Stimulated activated CD8-positive, alpha-beta memory T cell treated with anti-CD3 and anti-CD28 coated beads, Interleukin-4, amount 100 ng/mL, for 1 hour (primary cell): Measurements from ENCODE around the gene UBAP2.

Experiments used
- DNase-seq, 2 donors: peaks; one replicate each; pipeline ENCODE4 v3.0.0-alpha.2; 2020; ENCODE audit warnings: low read depth in 2 of 2, low spot score in 1 of 2

The UBAP2 gene

GRCh38 chr9:33923998-33924701 lies 124.5 kb downstream of the UBAP2 start:
- DNase-seq, result no peak

- DNase-seq, result no peak
Observed at GRCh38 chr9:33923079-33923478, 125.6 kb downstream of the UBAP2 start.

GRCh38 chr9:33921967-33922895 lies 126.5 kb downstream of the UBAP2 start:
- DNase-seq, result no peak

- DNase-seq, result no peak
Observed at GRCh38 chr9:33919276-33919897, 129.3 kb downstream of the UBAP2 start.

GRCh38 chr9:33917036-33917435 lies 131.7 kb downstream of the UBAP2 start:
- no peak for DNase-seq

- DNase-seq, result no peak
Observed at GRCh38 chr9:33914887-33915628, 133.6 kb downstream of the UBAP2 start.

- DNase-seq, result no peak
Observed at GRCh38 chr9:33913541-33913940, 135.1 kb downstream of the UBAP2 start.

GRCh38 chr9:33908749-33909148 lies 139.9 kb downstream of the UBAP2 start:
- DNase-seq, result no peak

- DNase-seq, result no peak
Observed at GRCh38 chr9:33908114-33908513, 140.6 kb downstream of the UBAP2 start.

GRCh38 chr9:33907347-33907746 lies 141.3 kb downstream of the UBAP2 start:
- no peak for DNase-seq

- DNase-seq, result no peak
Observed at GRCh38 chr9:33906769-33907168, 141.9 kb downstream of the UBAP2 start.

- no peak for DNase-seq
Observed at GRCh38 chr9:33905137-33905536, 143.6 kb downstream of the UBAP2 start.

GRCh38 chr9:33903157-33903780 lies 145.4 kb downstream of the UBAP2 start:
- no peak for DNase-seq

- DNase-seq, result no peak
Observed at GRCh38 chr9:33894316-33894715, 154.4 kb downstream of the UBAP2 start.

- no peak for DNase-seq
Observed at GRCh38 chr9:33893861-33894260, 154.8 kb downstream of the UBAP2 start.

- no peak for DNase-seq
Observed at GRCh38 chr9:33885948-33886347, 162.7 kb downstream of the UBAP2 start.

GRCh38 chr9:33884856-33885701 lies 163.6 kb downstream of the UBAP2 start:
- DNase-seq, result no peak

- no peak for DNase-seq
Observed at GRCh38 chr9:33881635-33882034, 167.1 kb downstream of the UBAP2 start.

- DNase-seq, result no peak
Observed at GRCh38 chr9:33880211-33881089, 168.2 kb downstream of the UBAP2 start.
